ENCODE data around the gene HSD3B2. TPM values are rescaled to one million over a fixed set of nuclear protein-coding genes. Genes with fewer than 3 reads are reported as not detected.
"Not testable (repeated sequence)": the region's sequence is repeated elsewhere in the genome, so short reads cannot be mapped to it uniquely, and the experiment has no call there.

HSD3B2 gene
- polyA plus RNA-seq (2012; ENCODE audit: insufficient read depth, insufficient read length): not detected

DNA sequence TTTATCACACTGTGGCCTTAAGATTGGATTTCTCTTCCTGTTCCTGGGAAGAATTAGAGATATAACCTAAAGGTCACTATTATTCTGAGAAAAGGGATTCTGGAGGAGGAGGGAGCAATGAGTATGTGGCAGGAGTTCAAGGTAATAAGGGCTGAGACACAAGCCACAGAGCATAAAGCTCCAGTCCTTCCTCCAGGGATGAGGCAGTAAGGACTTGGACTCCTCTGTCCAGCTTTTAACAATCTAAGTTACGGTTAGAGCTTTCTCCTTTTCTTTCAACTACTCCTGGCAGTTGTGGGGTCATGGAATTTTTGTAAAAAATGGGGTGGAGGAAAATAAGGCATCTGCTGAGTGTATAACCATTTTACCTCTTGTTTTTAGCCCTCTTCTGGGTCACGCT lies at the start of gene HSD3B2:
Gene HSD3B2 (plus strand): TSS at position 201 of the 400 bp plus-strand sequence. CDS start 270 bp downstream, outside the sequence.
- no peak within 1 kb of the TSS for H3K4me3 ChIP-seq (ENCODE audit: low read length)
- no peak for DNase-seq (ENCODE audit: low read depth, low spot score)

DNA sequence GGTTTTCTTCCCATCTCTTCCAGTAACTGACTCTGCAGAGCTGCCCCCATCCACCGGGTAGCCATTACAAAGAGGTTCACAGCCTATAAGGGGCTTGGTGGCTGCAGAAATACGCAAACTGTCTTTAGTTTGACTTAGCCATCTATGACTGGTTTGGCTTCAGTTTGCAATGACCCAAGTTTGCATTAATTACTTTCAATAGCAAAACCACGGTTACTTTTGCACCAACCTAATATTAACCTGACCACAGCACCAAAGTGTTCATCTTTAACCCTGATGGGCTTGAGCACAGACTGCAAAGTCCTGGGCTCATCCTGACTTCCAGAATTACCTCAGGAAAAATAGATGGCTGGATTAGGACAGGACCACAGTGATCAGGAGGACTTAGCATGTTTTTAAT lies 48.5 kb upstream of the HSD3B2 start:
- H3K4me3 ChIP-seq (ENCODE audit: low read length): no peak overlapping the region

DNA sequence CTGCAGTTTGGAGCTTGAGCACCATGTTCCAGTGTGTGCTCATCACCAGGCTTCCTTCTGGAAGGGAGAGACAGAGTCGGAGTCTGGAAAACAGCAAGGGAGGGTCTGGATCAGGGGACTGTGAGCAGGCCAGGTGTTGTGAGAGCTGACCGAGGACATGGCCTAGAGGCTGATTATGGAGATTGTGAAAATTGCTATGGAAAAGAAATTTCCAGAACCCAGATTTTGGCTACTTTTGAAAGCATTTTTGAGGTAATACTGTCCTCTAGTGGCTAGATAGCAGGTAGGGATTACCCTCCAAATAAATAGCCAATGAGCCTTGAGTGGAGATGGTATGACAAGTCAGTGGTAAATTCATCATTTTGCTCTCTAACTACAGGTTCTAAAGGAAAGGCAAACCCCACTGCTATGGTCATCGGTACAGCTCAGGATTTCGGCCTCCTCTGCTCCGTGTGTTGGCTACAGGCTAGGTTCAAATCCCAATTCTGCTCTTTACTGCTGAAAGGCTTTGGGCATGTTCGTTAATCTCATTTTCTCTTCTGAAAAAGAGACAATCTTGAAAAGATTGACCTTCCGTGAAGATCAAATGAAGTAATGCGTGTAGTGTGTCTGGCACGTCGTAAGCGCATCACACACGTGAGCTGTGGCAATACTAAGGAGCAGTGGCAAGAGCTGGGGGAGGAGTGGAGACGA lies 47.4 kb upstream of the HSD3B2 start:
- no peak overlapping the region for H3K4me3 ChIP-seq (ENCODE audit: low read length)
- no peak for DNase-seq (ENCODE audit: low read depth, low spot score)

More for the DNA sequence above, 48.5 kb upstream of the HSD3B2 start:
- no peak for DNase-seq (ENCODE audit: low read depth, low spot score)

DNA sequence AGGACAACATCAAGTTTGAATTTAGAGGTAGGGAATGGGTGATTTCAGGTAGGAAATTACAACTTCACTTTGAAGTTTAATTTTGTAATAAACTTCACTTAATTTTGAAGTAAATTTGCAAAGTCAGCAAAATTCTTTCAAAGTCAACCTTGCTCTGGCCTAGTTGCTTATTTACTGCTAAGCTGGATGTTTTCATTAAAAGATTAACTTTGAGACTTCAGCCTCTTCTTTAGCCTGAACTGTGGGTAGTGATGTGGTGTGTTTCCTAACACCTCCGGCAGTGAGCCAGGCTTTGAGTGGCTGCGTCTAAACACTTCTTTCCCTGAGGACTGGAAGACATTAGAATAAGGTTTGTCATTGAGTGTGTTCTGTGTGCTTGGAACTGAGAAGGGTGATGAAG lies 46.4 kb upstream of the HSD3B2 start, which contains the start of gene HAO2:
Gene HAO2 (plus strand): TSS at position 232 of the 400 bp plus-strand sequence. CDS start 12,301 bp downstream, outside the sequence.
- no peak for DNase-seq (ENCODE audit: low read depth, low spot score)
- H3K4me3 ChIP-seq (ENCODE audit: low read length): no peak within 1 kb of the TSS

DNA sequence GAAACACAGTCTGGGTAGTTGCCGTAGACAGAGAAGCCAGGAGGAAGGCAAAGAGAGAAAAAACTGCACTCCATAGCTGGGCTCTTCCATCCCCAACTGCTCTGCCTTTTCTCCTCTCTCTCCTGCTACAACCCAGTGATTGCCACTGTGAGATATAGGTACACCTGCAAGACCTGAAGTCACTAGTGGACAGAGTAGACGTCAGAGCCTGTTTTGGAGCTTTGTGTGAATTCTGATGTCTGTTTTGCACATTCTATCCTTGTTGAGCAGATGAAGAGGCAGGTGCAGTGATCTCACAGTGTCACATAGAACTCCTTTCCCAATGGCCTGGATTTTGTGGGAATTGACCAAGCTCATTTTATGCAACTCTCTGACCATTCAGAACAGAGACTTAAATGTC lies 44.2 kb upstream of the HSD3B2 start:
- DNase-seq (ENCODE audit: low read depth, low spot score): no peak
- no peak overlapping the region for H3K4me3 ChIP-seq (ENCODE audit: low read length)

DNA sequence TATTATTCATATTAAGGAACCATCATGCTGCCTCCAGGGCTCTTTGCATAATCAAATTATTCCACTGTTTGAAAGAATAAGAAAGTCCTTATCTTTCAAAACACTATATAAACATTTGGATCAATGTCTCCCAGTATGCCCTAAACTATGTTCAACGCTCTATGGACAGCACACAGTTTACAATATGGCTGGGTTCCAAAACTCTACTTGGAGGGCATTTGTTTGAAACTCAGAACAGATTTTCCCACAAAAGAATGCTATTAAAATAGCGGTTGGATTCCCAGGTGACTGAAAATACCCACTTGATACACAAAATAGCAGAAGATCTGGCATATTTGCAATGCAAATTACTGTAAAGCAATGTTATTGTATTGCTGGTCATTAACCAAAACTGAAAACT lies 43.1 kb upstream of the HSD3B2 start:
- DNase-seq (ENCODE audit: low read depth, low spot score): no peak
- H3K4me3 ChIP-seq (ENCODE audit: low read length): no peak overlapping the region

DNA sequence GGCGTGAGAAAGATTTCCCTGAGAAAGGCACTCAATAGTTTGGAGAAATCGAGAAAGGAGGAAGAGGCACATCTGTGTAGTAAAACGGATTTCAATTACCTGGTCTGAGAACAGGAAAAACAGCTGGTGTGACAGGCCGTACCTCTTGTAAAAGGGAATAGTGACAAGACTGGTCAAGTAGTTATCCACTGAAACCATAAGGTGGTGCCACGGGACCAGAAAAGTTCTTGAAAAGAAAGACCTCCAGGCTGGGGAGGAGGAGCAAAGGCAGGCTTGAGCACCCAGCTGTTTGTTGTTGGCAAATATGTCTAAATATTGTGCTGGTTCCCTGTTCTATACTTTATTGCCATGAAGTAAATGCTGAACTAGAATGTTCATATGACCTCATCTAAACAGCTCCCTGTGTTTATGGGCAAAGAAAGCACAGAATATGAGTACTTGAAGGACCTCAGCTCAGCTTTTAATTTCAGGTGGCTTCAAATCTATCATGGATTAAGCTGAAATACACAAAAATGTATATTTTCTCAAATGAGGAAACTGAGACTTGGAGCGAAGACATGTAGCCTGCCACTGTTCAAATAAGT lies 42.4 kb upstream of the HSD3B2 start:
- no peak for DNase-seq (ENCODE audit: low read depth, low spot score)
- no peak overlapping the region for H3K4me3 ChIP-seq (ENCODE audit: low read length)

DNA sequence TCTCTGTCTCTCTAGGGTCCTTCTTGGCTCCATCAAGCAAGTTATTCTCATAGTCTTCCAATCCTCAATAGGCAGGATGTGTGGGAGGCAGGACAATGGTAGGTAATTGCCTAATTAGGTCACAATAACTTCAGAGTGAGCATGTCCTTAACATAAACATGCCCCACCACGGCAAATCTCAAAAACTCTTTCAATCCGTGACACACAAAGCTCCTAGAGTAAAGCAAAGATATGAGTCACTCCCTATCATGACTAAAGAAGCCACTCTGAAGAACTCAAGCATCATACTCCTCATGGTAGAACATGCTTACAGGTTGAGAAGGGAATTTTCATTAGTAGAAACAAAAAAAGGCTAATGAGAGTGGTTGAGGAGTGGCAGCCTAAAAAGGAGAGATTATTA lies 41.5 kb upstream of the HSD3B2 start:
- H3K4me3 ChIP-seq (ENCODE audit: low read length): no peak overlapping the region
- DNase-seq (ENCODE audit: low read depth, low spot score): no peak

DNA sequence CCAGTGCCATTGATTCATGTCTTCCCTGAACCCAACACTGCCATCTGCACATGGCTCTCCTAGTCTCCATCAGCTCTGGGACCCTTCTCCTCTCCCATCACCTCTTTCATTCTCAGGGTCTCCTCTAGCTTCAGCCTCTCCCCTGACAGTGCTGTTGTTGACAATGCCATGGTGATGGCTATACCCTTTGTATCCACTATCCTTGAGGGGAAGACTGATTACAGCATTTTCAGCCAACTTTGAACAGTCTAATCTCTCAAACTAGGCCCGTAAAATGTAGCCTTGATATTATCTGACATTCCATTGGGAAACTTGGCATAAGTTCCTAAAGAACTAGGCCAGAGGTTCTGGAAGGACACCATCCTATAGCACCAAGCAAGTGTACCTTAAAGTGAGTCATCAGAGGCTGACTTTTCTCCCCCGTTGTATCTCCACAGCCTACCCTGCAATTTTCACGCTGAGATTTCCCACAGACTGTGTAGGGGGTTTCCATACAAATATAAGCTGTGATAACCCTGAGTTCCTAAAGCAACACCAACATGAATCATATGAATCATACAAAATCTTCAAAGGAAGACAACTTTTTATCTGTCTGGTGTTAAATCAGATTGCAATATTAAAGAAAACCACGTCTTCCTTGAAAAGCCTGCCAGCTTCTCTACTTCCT lies 40.6 kb upstream of the HSD3B2 start:
- no peak for DNase-seq (ENCODE audit: low read depth, low spot score)

DNA sequence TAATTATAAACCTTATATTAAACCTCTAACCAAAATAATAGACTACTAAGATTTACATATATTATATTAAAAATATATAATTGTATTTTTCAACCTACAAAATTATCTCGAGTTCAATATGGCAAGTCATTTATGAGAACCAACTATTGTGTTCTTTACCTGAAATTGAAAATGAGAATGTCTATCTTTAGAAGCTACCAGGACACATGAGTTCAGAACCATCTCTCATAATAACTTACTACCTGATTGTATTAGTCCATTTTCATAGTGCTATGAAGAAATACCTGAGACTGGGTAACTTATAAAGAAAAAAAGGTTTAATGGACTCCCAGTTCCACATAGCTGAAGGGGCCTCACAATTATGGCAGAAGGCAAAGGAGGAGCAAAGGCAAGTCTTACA lies 39.6 kb upstream of the HSD3B2 start:
- DNase-seq (ENCODE audit: low read depth, low spot score): no peak
- no peak overlapping the region for H3K4me3 ChIP-seq (ENCODE audit: low read length)

More for the DNA sequence above, 40.6 kb upstream of the HSD3B2 start:
- no peak overlapping the region for H3K4me3 ChIP-seq (ENCODE audit: low read length)

DNA sequence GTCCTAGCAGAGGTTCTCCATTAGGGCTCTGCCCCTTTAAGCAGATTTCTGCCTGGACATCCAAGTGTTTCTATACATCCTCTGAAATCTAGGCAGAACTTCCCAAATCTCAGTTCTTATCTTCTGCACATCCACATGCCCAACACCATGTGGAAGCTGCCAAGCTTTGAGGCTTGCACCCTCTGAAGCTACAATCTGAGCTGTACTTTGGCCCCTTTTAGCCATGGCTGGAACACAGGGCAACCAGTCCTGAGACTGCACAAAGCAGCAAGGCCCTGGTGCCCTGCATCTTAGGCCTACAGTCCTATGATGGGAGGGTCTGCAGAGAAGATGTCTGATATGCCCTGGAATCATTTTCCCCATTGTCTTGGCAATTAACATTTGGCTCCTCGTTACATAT lies 38.4 kb upstream of the HSD3B2 start:
- H3K4me3 ChIP-seq (ENCODE audit: low read length): no peak overlapping the region
- no peak for DNase-seq (ENCODE audit: low read depth, low spot score)

DNA sequence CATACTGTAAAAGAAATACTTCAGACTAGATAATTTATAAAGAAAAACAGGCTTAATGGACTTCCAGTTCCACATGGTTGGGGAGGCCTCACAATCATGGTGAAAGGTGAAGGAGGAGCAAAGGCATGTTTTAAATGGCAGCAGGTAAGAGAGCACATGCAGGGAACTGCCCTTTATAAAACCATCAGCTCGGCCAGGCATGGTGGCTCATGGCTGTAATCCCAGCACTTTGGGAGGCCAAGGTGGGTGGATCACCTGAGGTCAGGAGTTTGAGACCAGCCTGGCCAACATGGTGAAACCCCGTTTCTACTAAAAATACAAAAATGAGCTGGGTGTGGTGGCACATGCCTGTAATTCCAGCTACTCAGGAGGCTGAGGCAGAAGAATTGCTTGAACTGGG lies 37.4 kb upstream of the HSD3B2 start:
- DNase-seq (ENCODE audit: low read depth, low spot score); H3K4me3 ChIP-seq (ENCODE audit: low read length): not testable (repeated sequence)

DNA sequence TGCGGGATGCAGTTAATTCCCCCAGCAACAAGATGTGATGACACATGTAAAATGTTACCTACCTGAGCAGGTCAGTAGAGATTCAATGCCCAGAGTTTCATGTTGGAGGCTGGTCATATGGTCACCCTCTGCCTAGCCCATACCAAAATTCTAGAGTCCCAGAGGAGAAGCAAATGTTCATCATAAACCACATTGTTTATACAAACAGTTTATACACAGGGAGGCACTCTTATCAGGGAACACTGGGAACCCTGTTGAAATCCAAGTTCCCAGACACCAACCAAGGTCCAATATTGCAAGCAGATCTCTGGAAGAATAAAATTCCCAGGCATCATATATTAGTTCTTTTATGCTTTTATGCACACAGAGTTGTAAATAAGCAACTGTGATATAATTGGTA lies 35.8 kb upstream of the HSD3B2 start:
- H3K4me3 ChIP-seq (ENCODE audit: low read length): no peak overlapping the region
- no peak for DNase-seq (ENCODE audit: low read depth, low spot score)

DNA sequence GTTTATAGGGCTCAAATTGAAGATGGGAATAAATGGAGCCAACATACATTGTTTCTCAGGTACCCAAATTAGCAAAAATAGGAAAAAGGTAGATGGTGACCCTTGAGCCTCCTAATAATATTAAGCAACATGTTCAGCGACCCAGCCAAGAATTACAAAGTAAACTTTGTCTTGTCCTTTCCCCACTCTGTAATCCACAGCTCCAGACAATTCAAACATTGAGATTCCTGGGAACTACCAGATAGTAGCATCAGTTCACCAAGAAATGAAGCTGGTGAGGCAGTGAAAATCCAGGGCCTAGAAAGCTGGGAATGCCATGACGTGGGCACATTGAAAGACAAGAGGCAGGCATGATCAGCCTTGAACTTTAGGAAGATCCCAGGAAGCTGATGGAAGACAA lies 34.6 kb upstream of the HSD3B2 start:
- no peak for DNase-seq (ENCODE audit: low read depth, low spot score)
- no peak overlapping the region for H3K4me3 ChIP-seq (ENCODE audit: low read length)

DNA sequence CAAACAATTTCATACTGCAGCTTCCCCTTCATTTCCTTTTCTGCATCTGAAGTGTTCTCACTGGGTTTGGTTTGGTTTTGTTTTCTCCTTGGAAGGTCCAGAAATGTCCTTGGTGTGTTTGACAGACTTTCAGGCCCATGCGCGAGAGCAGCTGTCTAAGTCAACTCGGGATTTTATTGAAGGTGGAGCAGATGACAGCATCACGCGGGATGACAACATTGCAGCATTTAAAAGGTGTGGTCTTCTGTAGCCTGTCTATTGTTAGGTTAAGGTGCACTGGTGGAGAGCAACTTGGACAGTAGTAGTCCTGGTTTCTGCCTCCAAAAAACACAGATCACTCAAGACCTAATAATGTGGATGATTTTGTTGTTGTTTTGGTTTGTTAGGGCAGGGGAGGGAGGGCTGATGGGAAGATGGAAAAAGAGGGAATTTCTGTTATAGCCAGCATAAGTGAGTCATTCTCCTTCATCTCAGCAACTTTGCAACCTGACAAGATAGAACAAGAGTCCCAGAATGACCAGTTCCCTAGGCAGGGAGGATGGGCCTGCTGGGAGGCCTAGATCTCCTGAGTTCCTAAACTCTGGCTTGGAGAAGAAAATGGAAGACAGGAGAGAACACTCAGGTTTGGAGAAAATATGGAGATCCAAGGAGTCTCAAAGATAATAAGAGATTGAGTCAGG lies 33.8 kb upstream of the HSD3B2 start:
- DNase-seq (ENCODE audit: low read depth, low spot score): no peak
- H3K4me3 ChIP-seq (ENCODE audit: low read length): no peak overlapping the region

DNA sequence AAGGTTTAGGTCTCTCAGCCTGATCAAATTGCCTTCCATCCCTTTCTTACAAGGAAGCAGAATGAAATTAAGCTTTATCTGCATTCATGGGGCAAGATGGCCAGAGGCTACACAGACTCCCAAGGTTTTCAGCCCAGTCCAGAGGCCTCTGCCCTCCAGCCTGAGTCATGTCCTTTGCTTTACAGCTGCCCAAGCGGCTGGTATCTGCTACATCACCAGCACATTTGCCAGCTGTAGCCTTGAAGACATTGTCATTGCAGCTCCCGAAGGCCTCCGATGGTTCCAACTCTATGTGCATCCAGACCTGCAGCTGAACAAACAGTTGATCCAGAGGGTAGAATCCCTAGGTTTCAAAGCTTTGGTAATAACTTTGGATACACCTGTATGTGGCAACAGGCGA lies 30.4 kb upstream of the HSD3B2 start:
- DNase-seq (ENCODE audit: low read depth, low spot score): no peak

DNA sequence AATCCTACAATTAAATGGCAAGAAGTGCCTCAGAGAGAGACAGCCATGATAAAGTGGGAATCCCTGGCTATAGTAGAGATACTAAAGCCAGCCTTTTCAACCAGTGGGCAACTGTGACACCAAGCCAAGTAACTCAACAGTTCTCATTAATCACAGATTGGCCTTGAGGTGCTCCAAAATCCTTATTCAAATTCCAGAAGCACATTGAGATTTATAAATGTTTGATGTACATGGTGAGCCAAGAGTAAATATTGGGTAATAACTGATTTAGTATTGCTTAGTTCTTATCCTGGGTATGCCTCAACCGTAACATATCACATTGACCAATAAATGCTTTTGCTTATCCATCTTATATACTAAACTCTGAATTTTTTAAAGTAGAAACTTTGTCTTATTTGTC lies 29.3 kb upstream of the HSD3B2 start:
- H3K4me3 ChIP-seq (ENCODE audit: low read length): no peak overlapping the region
- no peak for DNase-seq (ENCODE audit: low read depth, low spot score)

More for the DNA sequence above, 30.4 kb upstream of the HSD3B2 start:
- no peak overlapping the region for H3K4me3 ChIP-seq (ENCODE audit: low read length)

DNA sequence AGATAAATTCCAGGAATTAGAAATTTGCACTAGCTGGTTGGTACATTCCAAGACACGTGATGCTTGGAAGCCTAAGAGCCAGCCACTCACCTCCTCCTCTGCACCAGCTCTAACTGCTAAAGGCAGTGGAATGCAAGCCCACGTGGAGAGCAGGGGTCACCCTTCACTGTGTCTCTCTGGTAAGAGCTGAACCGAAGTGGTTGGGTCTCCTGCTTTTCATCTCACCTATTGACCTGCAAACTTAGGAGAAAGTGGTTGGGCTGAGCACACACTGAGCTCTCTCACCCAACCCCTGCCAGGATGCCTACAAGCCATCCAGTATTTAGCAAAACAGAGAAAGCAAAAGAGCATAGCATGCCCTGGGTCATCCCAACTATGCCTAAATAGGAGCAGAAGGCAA lies 27.1 kb upstream of the HSD3B2 start:
- no peak for DNase-seq (ENCODE audit: low read depth, low spot score)

DNA sequence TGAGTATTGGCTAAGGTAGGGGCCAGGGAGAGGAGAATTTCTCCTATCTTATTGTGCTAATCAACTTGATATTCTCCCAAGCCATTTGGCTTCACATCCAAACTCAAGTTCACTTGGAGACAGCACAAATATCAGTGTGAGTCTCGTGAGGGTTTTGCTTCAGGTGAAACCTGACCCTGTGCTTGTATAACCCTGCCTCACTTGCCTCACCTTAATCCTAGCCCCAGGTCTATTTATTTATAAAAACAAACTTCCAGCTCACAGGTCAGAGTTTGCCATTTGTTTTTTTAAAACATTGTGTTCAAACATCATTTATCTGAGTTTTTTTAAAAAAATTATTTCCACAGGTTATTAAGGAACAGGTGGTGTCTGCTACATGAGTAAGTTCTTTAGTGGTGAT lies 26.5 kb upstream of the HSD3B2 start:
- DNase-seq (ENCODE audit: low read depth, low spot score): no peak
- H3K4me3 ChIP-seq (ENCODE audit: low read length): no peak overlapping the region

More for the DNA sequence above, 27.1 kb upstream of the HSD3B2 start:
- no peak overlapping the region for H3K4me3 ChIP-seq (ENCODE audit: low read length)

DNA sequence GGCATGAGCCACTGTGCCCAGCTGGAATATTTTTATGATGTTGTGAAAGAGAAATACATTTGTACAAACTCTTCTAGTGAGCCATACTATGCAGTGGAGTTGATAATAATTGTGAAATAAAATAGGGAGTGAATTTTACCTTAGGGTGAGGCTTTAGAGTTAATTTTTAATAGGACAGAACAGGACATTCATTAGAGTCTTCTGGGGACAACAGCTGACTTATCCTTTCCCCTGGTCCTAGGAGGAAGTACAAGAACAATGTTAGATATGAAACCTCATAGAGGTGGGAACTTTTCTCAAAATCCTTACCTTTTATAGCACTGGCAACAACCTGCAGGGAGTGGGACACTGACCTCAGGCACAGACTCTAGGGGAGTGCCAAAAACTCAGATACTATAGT lies 24.4 kb upstream of the HSD3B2 start:
- no peak overlapping the region for H3K4me3 ChIP-seq (ENCODE audit: low read length)
- DNase-seq (ENCODE audit: low read depth, low spot score): no peak
